Spleen (tissue), 11 donors: ENCODE results near the gene LPP. TPM values are rescaled to one million over a fixed set of nuclear protein-coding genes. Genes with fewer than 3 reads are reported as not detected.

Experiments used
- DNase-seq: peaks from one replicate; pipeline ENCODE4 v3.0.0-alpha.2; 2020
- H3K27ac ChIP-seq, 8 donors: fragments of 200-600 bp; sonication (generic) in 7 of 8; 1 replicate in 4 of 8; 2 replicates in 4 of 8; pipeline versions ENCODE4 v1.5.0 to v1.8.0; 2016 to 2021; ENCODE audit warnings: inconsistent platforms in 4 of 8, mild to moderate bottlenecking in 4 of 8, moderate library complexity in 1 of 8
- H3K27me3 ChIP-seq, 7 donors: fragments of 200-600 bp; sonication (generic) in 6 of 7; replicated peaks in 1 of 7; 1 replicate in 4 of 7; 2 replicates in 3 of 7; pipeline versions ENCODE4 v1.5.0 to v1.8.0; 2016 to 2021; ENCODE audit warnings: inconsistent platforms in 3 of 7, mild to moderate bottlenecking in 1 of 7
- H3K36me3 ChIP-seq, 6 donors: fragments of 200-600 bp; sonication (generic) in 5 of 6; 1 replicate in 4 of 6; 2 replicates in 2 of 6; pipeline versions ENCODE4 v1.5.0 to v1.8.0; 2016 to 2021; ENCODE audit warnings: inconsistent platforms in 2 of 6
- H3K4me1 ChIP-seq, 6 donors: fragments of 200-600 bp; sonication (generic) in 5 of 6; 1 replicate in 3 of 6; 2 replicates in 3 of 6; pipeline versions ENCODE4 v1.5.0 to v1.8.0; 2016 to 2021; ENCODE audit warnings: inconsistent platforms in 3 of 6
- H3K4me3 ChIP-seq, 8 donors: fragments of 200-600 bp; sonication (generic) in 7 of 8; 1 replicate in 4 of 8; 2 replicates in 4 of 8; pipeline versions ENCODE4 v1.5.0 to v1.8.0; 2016 to 2021; ENCODE audit warnings: inconsistent platforms in 4 of 8, mild to moderate bottlenecking in 4 of 8, moderate library complexity in 2 of 8
- H3K9me3 ChIP-seq, 8 donors: fragments of 200-600 bp; sonication (generic) in 7 of 8; 1 replicate in 4 of 8; 2 replicates in 4 of 8; pipeline versions ENCODE4 v1.5.0 to v1.8.0; 2016 to 2021; ENCODE audit warnings: inconsistent platforms in 4 of 8
- POLR2A ChIP-seq, 3 donors: fragments of 450-650 bp; IDR thresholded peaks; one replicate each; pipeline ENCODE4 v1.5.1; 2017; ENCODE audit warnings: antibody characterized with exemption in 3 of 3, mild to moderate bottlenecking in 1 of 3
- POLR2AphosphoS5 ChIP-seq, 3 donors: sonication (generic); formaldehyde crosslinking; IDR thresholded peaks; one replicate each; pipeline ENCODE4 v1.5.1; 2017; ENCODE audit warnings: antibody characterized with exemption in 3 of 3
- WGBS, 5 donors: extraction: QIAGEN DNeasy Blood & Tissue Kit in 3 of 5; methylation state at CpG; one replicate each; pipeline versions ENCODE4 v1.1.5 to v1.1.7; 2013 to 2018; 5-methylcytosine and 5-hydroxymethylcytosine counted together
- intact Hi-C: fragments of 100-400 bp; cut with DNase I; formaldehyde crosslinking; loops from one replicate; pipeline ENCODE4 v1.15.0; 2023; ENCODE audit warnings: low total_unique reads
- polyA plus RNA-seq, 3 donors: library from polyadenylated mRNA; stranded (reverse); fragments of 200-250 nt; gene quantifications; one replicate each; pipeline ENCODE4 v1.2.1, GENCODE V29; 2013
- total RNA-seq, 7 donors: library from RNA; depleted of rRNA in 3 of 7; stranded (reverse); fragments of >200 nt in 3 of 7; fragmentation: NEBNext Ultra II Directional in 4 of 7; extraction: Animal tissue kit (Norgen Biotek cat#: 25700) in 4 of 7; gene quantifications; one replicate each; pipeline versions ENCODE4 v1.1.0 to v1.2.1, GENCODE V29; 2016 to 2021
- TF ChIP-seq, protein P1 (sequence below), 11 experiments: fragments of 200-600 bp in 7 of 11; fragments of 450-650 bp in 4 of 11; sonication (generic) in 4 of 11; IDR thresholded peaks in 8 of 11; conservative IDR thresholded peaks in 3 of 11; 1 replicate in 7 of 11; 2 replicates in 4 of 11; pipeline versions ENCODE4 v1.4.0 to v1.8.0; 2016 to 2021; ENCODE audit warnings: antibody characterized with exemption in 11 of 11, inconsistent platforms in 4 of 11, mild to moderate bottlenecking in 1 of 11
- donor health status: healthy with polysubstance abuse.
- donor health status: DM: no; HTN: no; CAD: no; lungs with moderate emphysema.
- donor health status: DM: no; HTN: no; CAD: no.
- donor health status: Bipolar disorder and iron deficiency.
- donor health status: healthy.
- donor health status: DM: no; HTN: no; CAD: no.
- donor health status: DM: yes; HTN: yes; CAD: no.

Gene LPP
- total and polyA plus RNA-seq, 10 donors = 2.4 to 270 (median 156) TPM

DNA sequence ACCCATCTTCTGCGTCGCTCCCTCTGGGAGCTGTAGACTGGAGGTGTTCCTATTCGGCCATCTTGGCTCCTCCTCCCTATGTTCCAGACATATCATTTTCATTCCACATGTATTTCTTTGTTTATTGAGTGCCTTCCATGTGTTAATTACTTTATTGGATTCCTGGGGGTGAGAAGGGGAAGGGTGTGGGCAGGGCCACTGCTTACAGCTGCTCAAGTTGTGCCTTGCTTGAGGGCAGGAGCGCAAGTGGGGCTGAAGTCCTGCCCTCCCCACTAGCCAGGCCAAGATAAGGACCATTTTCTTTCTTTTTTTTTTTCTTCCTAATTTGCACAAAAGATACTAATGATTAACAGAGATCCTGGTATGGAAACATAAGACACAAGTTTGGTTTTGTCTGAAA lies 224.8 kb downstream of the LPP start:
- Histone ChIP-seq H3K4me1 (peaks cover 0 to 3% (median 0%) of the 10 kb centered on the region in 6 donors), H3K36me3 (no peaks in the 10 kb centered on the region), H3K4me3 (no peak overlapping the region), H3K27me3 (no peaks in the 10 kb centered on the region), H3K9me3 (no peaks in the 10 kb centered on the region), H3K27ac (no peak overlapping the region)
- no peak for DNase-seq
- TF ChIP-seq POLR2AphosphoS5 (IDR thresholded peaks at IDR 0.05) = no peak
- TF ChIP-seq POLR2A (IDR thresholded peaks at IDR 0.05) = no peak
- TF ChIP-seq, protein P1, sequence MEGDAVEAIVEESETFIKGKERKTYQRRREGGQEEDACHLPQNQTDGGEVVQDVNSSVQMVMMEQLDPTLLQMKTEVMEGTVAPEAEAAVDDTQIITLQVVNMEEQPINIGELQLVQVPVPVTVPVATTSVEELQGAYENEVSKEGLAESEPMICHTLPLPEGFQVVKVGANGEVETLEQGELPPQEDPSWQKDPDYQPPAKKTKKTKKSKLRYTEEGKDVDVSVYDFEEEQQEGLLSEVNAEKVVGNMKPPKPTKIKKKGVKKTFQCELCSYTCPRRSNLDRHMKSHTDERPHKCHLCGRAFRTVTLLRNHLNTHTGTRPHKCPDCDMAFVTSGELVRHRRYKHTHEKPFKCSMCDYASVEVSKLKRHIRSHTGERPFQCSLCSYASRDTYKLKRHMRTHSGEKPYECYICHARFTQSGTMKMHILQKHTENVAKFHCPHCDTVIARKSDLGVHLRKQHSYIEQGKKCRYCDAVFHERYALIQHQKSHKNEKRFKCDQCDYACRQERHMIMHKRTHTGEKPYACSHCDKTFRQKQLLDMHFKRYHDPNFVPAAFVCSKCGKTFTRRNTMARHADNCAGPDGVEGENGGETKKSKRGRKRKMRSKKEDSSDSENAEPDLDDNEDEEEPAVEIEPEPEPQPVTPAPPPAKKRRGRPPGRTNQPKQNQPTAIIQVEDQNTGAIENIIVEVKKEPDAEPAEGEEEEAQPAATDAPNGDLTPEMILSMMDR (IDR thresholded peaks at IDR 0.05 in 8 of 11, conservative IDR thresholded peaks at IDR 0.05 in 3 of 11) = no peak
- 95 to 98% (median 97%) methylated on average over 4 of the region's 4 CpGs for whole genome bisulfite sequencing, 5 donors
- intact Hi-C loops = no loop called here

- 75 to 87% (median 85%) methylated on average over 2 of the region's 2 CpGs for WGBS, 5 donors
- Histone ChIP-seq H3K9me3 (no peaks in the 10 kb centered on the region), H3K36me3 (no peaks in the 10 kb centered on the region), H3K4me1 (peaks cover 0 to 6% (median 1%) of the 10 kb centered on the region in 6 donors), H3K27ac (no peak overlapping the region), H3K27me3 (no peaks in the 10 kb centered on the region), H3K4me3 (no peak overlapping the region)
- no peak for DNase-seq
- intact Hi-C loops = no loop called here
- no peak for TF ChIP-seq POLR2AphosphoS5 (IDR thresholded peaks at IDR 0.05)
- no peak for TF ChIP-seq POLR2A (IDR thresholded peaks at IDR 0.05)
- TF ChIP-seq, protein P1 (IDR thresholded peaks at IDR 0.05 in 8 of 11, conservative IDR thresholded peaks at IDR 0.05 in 3 of 11) = no peak
Observed at GRCh38 chr3:188380252-188380651, 226.3 kb downstream of the LPP start.

DNA sequence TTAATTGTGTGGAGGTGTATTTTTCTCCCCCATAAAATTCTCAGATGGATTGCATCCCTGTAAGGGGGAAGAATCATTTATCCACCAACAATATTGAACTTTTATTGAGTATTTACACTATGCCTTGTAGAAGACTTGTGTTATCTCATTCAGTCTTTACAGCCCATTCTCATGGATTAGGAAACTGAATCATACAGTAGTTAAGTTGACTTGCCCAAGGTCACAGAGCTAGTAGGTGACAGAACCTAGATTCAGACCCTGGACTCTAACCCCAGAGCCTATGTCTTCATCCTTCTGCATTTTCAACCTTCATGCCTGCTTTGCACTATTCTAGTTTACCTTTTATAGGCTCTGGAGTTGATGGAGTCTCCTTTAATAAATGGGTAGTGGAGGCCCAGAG lies 226.8 kb downstream of the LPP start:
- TF ChIP-seq POLR2AphosphoS5 (IDR thresholded peaks at IDR 0.05) = no peak
- TF ChIP-seq POLR2A (IDR thresholded peaks at IDR 0.05) = no peak
- TF ChIP-seq, protein P1 (IDR thresholded peaks at IDR 0.05 in 8 of 11, conservative IDR thresholded peaks at IDR 0.05 in 3 of 11) = no peak
- Histone ChIP-seq H3K9me3 (no peaks in the 10 kb centered on the region), H3K4me1 (peaks cover 0 to 11% (median 1%) of the 10 kb centered on the region in 6 donors), H3K27me3 (no peaks in the 10 kb centered on the region), H3K36me3 (no peaks in the 10 kb centered on the region), H3K27ac (no peak overlapping the region), H3K4me3 (no peak overlapping the region)
- intact Hi-C loops = no loop called here
- DNase-seq = no peak

- Histone ChIP-seq H3K36me3 (no peaks in the 10 kb centered on the region), H3K4me1 (peaks cover 0 to 29% (median 1%) of the 10 kb centered on the region in 6 donors), H3K9me3 (no peaks in the 10 kb centered on the region), H3K27me3 (no peaks in the 10 kb centered on the region), H3K4me3 (no peak overlapping the region), H3K27ac (no peak overlapping the region)
- no peak for DNase-seq
- 80 to 90% (median 85%) methylated on average over 3 of the region's 3 CpGs for WGBS, 5 donors
- TF ChIP-seq POLR2AphosphoS5 (IDR thresholded peaks at IDR 0.05) (no peak), POLR2A (IDR thresholded peaks at IDR 0.05) (no peak)
- TF ChIP-seq, protein P1 (IDR thresholded peaks at IDR 0.05 in 8 of 11, conservative IDR thresholded peaks at IDR 0.05 in 3 of 11) = no peak
- intact Hi-C loops = no loop called here
Observed at GRCh38 chr3:188383748-188384147, 229.8 kb downstream of the LPP start.
